NCI-H146 (cell line): ENCODE data around the gene BBOX1.

Source experiments
- DNase-seq: peaks from one replicate; lab custom pipeline; 2025; lab: John Stamatoyannopoulos, UW

BBOX1 gene

DNA sequence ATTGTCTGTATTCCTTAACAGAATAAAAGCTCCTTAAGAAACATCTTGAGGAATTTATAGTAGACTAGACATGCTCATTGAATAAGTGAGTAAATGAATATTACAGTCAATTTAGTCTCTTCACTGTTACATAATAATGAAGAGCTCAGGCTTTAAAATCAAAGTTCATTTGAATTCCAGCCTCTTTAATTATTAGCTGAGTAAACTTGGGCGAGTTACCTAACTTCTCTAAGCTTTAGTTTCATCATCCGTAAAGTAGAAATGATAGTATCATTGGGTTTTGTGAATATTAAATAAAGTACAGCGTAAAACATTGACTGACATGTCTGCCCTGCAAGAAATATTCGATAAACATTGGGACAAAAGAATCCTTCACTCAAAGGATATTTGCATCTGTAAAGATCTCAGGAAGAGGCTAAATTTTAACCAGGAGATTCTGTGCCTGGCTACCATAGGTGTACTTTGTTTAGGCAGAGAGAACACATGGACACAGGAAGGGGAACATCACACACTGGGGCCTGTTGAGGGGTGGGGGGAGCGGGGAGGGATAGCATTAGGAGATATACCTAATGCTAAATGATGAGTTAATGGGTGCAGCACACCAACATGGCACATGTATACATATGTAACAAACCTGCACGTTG, 15.2 kb upstream of the BBOX1 start:
- DNase-seq: no peak

DNA sequence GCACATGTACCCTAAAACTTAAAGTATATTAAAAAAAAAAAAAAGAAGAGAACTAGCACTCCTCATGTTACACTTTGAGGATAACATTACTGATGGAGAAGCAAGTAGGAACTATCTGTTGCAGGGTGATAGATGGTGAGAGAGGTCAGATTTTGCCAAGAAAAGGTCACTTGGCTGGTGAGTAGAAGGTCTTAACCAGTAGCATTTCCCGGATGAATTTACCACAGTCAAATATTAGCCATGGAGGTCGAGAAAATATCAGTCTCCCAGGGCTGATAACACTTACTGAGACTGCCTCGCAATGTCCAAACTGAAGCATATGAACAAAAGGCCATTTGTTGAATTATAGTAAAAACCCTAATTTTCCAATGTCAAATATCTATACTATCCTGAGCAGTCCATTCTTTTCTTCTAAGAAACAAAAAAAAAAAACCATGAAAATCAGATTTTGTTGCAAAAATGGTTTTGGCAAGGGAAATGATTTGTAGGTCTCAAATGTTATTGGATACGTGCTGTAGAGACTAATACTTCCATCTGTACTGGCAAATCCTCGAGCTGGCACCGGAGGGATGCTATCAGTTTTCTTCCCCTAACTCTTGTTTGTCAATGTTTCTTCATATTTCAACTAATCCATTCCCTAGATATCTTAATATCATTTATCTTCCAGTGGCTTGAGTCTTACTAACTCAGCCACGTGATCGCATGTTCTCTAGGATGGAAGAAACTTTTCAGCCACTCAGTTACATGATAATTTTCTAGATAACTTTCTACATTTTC, 14.5 kb upstream of the BBOX1 start:
- DNase-seq: no peak

DNA sequence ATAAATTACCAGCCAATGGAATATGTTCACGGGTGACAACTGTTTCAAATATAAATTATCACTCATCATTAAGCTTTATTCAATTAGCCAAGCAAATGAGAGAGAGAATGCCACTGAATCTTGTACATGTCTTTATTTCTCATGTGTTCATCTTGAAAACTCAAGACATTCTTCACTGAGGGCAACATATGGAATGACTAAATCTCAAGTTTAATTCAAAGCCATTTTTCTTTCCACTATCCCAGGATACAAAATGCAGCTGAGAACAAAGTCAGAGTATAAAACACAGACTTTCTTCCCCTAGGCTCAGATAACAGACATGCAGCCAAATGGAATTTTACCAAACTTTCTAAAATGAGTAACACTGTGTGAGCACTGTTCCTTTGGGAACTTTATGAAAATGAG, 12.1 kb upstream of the BBOX1 start:
- no peak for DNase-seq

DNA sequence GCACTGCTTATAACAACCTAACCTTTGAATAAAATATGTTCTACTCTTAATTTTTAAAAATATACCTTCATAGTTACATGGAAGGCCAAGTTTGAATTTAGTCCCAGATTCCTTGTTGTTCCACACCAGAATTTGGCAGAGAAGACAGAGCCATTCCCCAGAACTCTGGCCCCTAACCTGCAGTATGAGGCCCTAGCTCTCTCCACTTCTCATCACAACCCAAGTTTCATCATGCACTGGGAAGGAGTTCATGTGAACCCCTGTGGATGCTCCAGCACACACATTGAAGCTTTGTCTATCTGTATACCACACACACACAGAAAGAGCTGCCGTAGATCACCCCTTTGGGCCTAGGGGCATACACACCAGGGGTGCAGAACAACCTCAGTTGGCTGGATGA, 10.6 kb upstream of the BBOX1 start:
- DNase-seq: no peak

DNA sequence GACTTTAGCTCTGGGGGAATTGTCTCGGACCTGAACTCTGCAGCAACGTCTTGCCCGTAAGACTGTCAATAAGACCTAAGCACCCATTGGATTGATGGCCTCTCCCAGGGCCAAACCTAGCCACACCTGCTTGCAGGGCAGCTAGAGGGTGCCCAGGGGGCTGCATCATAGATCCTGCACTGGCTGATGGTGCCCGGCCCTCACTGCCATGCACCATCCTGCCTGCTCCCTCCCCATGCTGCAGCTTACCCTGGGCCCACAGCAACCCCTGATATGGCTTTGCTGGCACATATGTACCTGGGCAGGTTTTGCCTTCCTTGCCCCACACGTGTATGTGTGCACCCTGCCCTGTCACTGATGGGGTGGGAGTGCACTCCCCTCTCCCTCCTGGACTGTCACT, 8.9 kb upstream of the BBOX1 start:
- DNase-seq: no peak

DNA sequence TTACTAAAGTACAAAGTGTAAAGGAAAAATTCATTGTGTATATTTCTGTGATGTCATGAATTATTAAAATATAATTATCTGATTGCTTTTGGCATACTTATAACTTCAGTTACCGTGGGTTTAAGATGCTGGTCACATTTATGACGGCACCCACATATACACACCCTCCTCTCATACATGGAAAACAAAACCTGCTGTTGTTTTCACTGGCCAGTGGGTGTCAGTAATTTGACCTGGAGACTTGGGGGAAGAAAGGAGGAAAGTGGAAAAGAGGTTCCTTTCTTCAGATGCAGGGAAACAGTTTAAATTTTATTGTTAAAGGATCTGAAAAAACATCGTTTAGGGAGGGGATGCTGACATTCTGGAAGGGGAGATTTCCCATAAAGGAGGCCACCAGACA, 742 bp upstream of the BBOX1 start:
- DNase-seq: no peak

DNA sequence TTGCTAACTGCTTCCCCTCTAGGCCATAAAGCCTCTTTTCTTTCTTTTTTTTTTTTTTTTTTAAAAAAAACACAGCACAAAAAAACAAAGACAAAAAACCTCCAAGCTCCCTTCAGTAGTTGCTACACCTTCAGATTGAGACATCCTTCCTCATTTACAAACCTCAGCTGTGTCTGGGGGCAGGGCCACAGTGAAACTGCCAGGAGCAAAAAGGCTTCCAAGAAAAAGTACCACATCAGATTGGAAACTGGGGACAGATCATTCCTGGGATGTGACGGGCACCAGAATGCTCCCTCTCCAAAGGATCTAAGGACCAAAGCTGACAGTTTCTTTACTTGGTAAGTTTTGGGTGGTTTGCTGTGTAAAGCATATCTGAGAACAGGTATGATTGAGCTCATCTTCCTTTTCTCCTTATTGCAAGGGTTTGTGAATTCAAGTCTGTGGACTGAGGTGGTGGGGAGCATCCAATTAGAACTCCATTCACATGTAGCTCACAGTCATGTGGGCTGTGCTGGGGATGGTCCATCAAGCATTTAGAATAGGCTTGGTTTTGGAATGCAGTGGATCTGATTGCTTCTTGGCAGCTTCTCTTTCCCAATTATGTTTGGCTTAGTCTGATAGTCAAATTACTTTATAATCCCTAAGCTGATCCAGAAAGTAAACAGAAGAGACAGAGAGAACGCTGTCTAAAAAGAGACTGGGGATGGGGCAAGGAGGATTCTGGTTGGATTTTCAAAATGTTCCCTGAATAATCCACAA, 705 bp downstream of the BBOX1 start:
- no peak for DNase-seq

DNA sequence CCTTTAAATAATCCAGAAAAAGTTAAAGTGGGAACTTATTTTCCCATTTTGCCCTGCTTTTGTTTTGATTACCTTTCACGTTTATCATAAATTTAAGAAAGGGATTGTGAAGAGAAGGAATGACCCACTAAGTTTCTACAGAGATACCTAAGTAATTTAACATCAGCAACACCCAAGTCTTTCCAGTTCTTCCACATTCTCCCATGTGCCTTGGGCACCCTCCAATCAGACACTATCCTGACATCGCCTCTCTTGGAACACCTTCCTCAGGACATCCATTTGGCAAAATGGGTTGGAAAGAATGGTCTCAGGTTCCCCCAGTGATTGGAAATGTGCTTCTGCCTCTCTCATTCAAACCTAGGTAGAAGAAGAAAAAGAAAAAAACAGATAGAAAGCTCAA, 6.3 kb downstream of the BBOX1 start:
- no peak for DNase-seq

DNA sequence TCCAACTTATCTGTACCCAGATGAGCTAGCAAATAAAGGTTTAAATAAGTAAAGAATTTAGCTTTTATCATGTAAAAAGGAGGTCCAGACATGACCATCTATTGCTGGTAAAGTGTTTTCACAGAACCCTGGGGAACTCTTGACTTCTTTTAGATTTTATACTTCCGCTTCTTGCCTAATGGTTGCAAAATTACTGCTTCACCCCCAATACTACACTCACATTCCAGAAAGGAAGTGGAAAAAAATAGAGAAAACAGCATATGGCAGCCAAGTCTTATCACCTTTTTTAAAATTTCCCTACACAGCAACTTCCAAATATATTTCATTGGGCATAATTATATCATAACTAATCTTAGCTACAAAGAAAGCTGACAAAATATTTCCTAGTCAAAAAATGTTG, 12.1 kb downstream of the BBOX1 start:
- no peak for DNase-seq

DNA sequence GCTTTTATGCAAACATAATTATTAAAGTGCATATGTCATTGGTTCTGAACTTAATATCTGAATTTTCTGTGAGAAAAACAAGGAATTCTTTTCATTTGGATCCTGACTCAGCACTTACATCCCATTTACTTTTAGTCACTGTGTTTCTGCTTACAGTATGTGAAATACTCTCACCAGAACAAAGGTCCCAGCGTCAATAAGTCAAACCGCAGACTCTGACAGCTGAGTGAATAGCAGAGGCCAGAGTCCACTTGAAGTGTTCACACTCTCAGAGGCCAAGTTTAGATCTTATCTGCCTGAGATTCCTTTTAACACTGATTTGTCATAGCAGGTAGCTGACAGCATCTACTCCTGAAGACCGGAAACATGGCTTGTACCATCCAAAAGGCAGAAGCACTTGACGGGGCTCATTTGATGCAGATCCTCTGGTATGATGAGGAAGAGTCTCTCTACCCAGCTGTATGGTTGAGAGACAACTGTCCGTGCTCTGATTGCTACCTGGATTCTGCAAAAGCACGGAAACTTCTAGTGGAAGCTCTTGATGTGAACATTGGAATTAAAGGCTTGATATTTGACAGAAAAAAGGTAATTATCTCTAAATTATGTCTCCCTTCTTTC, 14.6 kb downstream of the BBOX1 start:
- no peak for DNase-seq

DNA sequence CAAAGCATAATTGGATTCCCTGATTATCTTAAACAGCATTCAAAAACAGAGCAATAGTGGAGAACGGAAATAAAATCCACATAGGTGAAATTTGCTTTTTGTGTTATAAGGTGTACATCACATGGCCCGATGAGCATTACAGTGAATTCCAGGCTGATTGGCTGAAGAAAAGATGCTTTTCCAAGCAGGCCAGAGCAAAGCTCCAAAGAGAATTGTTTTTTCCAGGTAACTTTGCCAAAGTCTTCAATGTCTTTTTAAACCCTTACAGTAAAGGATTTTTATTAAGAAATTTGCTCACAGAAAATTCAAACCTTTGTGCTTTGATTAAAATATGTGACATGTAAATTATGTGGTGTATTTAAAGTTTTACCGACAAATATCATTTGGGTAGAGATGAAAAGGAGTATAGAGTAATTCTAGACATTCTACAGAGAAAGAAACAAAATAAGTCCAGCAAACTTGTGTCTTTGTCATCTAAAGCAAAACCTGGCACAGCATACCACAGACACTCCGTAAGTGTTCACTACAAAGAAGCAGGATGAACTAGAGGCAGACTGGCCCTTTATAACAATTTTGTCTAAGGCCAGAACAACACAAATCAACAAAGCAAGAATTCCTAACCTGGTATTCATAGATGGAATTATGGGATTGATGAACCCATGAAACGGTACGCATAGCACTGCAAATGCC, 16.6 kb downstream of the BBOX1 start:
- DNase-seq: no peak

DNA sequence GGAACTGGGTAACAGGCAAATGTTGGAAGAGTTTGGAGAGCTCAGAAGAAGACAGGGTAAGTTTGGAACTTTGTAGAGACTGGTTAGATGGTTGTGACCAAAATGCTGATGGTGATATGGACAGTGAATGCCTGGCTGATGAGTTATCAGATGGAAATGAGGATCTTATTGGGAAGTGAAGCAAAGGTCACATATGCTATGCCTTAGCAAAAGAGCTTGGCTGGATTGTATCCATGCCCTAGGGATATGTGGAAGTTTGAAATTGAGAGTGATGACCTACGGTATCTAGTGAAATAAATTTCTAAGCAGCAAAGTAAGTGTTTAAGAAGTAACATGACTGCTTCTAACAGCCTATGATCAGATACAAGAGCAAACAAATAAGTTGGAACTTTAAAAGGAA, 17.8 kb downstream of the BBOX1 start:
- no peak for DNase-seq

DNA sequence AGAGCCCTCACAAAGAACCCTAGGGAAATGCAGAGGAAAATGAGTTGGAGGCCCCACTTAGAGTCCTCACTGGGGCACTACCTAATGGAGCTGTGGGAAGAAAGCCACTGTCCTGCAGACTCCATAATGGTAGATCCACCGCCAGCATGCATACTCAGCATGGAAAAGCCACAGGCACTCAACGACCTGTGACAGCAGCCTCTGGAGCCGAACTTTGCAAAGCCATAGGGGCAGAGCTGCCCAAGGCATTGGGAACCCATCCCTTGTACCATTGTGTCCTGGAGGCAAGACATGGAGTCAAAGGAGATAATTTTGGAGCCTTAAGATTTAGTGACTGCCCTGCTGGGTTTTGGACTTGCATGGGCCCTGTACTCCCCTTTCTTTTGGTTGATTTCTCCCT, 18.8 kb downstream of the BBOX1 start:
- DNase-seq: no peak

DNA sequence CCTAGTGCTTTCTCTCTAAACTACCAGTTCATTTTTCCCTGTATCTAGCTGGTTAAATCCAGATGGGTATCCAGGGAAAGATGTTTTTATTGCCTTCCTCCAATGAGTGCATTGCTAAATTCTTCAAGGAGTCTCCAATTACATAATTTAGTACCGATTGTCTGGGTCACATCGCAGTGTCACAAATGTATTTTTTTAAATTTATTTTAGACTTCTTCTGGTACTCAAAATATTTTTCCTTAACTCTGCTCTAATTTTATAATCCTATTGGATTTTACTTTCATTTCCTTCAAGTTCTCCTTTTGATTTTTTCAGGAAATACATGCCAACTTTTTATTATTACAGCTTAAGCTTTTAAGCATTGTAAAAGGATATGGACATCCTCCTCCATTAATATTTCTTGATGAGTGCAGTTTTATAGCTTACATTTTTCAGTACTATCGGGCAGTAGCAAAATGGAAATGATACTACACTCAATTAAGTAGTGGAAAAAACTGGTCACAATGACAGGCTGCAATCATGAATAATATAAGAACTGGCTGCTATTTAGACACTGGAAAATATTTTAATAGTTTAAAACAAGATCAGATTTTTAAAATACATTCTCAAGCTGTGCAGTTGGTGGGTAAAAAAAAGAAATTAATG, 20.3 kb downstream of the BBOX1 start:
- DNase-seq: no peak

DNA sequence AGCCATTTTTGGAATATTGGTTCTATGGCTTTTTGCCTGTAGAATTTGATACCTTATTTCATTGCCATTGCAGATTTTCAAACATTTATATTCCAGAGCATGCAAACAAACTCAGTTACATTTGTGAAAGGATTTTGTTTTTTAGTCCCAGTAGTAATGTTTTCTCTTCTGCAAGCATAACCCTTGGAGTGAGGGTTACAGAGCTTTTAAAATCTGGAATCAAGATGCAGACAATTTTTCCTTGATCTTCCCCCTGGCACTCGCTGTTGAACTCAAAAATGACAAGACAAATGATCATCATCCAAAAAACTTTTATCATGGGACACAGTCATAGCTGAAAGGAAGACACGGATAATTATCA, 20.8 kb downstream of the BBOX1 start:
- DNase-seq: no peak

DNA sequence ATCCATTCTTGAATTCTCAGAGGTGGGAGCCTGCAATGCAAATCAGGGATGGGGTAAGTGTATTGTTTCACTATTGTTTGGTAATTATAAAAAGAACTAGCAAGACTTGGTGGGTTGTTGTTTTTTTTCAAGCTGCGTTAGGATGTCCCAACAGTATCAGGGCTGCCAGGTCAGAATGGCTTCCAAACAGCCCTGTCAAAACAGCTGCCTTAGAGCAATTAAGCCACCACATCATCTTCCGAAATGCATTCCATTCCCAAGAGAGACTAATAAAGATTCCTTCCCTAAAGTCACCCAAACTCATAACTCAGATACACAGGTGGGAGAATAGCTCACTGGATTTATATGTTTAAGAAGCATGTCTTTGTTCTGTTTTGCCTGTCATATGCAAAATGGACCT, 23.5 kb downstream of the BBOX1 start:
- no peak for DNase-seq

DNA sequence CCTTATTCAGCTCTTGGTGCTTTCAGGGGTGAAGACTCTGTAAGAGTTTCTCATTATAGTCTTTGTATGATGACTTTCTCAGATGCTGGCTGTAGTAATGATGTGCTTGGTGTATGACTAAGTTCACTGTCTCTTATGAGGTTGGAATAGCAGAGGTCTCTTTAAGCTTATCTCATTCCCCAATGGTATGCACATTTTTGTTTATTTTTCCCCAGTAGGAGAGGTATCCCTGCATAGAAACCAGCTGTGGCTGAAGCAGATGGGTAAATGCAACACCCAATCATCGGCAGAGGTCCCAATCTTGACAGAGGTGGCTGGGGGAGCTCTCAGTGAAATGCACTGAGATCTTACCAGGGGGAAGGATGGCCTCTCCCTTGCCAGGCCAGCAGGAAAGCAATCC, 34.6 kb downstream of the BBOX1 start:
- no peak for DNase-seq

DNA sequence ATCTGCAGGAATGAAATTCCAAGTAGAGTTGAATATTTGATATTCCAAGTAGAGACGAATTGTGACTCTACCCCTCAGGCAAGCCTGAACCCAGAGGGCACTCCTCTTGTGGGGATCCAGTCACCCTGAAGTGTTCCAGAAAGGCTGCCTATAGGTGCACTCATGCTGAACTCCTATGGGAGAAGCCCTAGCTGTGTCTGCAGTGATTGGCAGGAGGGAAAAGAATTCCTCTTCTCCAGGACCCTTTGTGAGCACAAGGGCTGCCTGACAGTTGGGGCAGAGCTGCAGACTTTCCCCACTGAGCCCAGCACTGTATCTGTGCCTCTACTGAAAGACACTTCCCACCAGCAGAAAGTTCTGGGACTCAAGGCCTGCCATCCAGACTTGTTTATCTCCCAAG, 35.0 kb downstream of the BBOX1 start:
- no peak for DNase-seq

DNA sequence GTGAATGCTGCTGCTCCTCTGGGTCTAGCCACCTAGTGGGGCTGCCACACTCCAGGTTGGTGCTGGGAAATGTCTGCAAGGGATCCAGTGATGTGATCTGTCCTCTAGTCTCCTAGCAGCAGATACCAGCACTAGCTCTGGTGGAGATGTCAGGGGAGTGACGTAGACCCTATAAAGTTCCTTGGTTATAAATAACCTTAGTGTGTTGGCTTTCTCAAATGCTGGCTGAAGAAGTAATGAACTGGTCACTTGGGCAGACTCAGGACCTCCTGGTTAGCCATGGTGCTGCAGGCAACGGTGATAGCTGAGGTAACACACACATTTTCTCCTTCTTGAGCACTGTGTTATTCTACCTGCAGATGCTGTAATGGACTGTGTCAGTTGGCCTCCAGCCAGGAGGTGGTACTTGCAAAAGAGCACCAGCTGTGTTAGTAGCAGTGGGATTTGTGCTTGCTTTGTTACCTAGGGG, 35.5 kb downstream of the BBOX1 start:
- peak; percentile 15 for DNase-seq

DNA sequence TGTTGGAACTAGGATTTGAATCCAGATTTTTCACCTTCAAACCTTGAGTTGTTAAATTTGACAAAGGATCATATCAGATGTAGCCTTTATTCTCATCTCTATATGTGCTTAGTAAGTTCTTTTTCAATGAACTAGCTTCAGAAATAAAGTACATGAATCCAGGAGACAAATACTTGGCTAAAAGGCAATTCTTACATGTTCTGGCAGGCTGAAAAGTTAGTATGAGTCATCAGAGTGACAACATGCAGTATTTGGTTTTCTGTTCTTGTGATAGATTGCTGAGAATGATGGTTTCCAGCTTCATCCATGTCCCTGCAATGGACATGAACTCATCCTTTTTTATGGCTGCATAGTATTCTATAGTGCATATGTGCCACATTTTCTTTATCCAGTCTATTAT, 40.4 kb downstream of the BBOX1 start:
- no peak for DNase-seq

DNA sequence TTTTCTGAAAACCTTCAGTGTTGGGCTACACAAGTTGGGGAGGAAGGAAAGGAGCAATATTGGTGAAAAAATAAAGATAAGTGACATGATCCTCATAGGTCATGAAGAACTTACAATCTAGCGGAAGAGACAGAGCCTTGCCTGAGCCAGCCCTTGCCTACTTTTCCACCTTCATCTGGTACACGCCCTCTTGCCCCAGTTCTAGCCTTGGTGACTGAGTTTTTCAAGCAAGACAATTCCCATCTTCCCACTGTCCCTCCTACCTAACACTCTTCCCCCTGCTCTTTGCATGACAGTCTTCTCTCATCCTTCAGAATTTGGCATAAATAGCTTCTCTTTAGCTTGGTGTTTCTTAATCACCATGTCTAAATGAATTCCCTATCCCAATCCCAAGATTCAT, 42.6 kb downstream of the BBOX1 start:
- DNase-seq: no peak

DNA sequence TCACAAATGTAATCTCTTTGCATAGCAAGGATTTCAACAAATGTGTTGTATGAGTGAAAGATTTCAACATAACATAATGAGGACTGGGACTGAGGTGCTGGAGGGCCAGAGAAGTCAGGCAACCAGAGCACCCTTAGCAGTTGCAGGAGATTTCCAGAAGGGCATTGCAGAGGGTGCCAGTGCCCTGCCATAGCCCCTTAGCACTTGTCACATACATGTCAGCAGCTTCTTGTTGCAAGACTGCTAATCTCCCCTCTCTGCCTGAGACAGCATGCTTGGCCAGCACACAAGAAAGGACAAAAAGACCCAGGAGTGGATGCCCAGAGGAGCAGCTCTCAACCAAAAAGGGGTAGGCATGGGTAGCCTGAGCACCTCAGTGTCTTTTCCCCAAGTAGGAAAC, 43.2 kb downstream of the BBOX1 start:
- DNase-seq: no peak
